ENCODE measurements around the gene PI4KA. TPM values are rescaled to one million over a fixed set of nuclear protein-coding genes. Genes with fewer than 3 reads are reported as not detected.
A peak's percentile ranks its signal among the peaks of the same experiment; 100 is the strongest.
"Not testable (repeated sequence)": the region's sequence is repeated elsewhere in the genome, so short reads cannot be mapped to it uniquely, and the experiment has no call there.

PI4KA gene
- 41.6 TPM for total RNA-seq

GRCh38 chr22:20858615-20859416, at the start of gene PI4KA, which contains the start of gene SNAP29:
Gene PI4KA, minus strand, starts transcription at chr22:20858811. Its CDS starts 86 bp downstream, at chr22:20858725.
Gene SNAP29, plus strand, starts transcription at chr22:20859007. Its CDS starts 104 bp downstream, at chr22:20859111.
- peak; percentile 98 for DNase-seq

GRCh38 chr22:20906387-20906767, 47.8 kb upstream of the PI4KA start:
- no peak for DNase-seq

GRCh38 chr22:20905415-20906386, 47.1 kb upstream of the PI4KA start:
- DNase-seq = no peak

GRCh38 chr22:20904980-20905355, 46.4 kb upstream of the PI4KA start:
- no peak for DNase-seq

- DNase-seq = no peak
Measured at GRCh38 chr22:20904008-20904979, 45.7 kb upstream of the PI4KA start.

- DNase-seq = no peak
Measured at GRCh38 chr22:20903093-20903492, 44.5 kb upstream of the PI4KA start.

GRCh38 chr22:20901093-20902033, 42.8 kb upstream of the PI4KA start:
- not testable (repeated sequence) for DNase-seq

GRCh38 chr22:20899827-20900423, 41.3 kb upstream of the PI4KA start:
- no peak for DNase-seq

GRCh38 chr22:20897737-20898136, 39.1 kb upstream of the PI4KA start:
- DNase-seq = not testable (repeated sequence)

- DNase-seq = no peak
Measured at GRCh38 chr22:20890975-20891374, 32.4 kb upstream of the PI4KA start.

- DNase-seq = no peak
Measured at GRCh38 chr22:20889904-20890540, 31.4 kb upstream of the PI4KA start.

GRCh38 chr22:20889025-20889704, 30.6 kb upstream of the PI4KA start:
- no peak for DNase-seq

GRCh38 chr22:20887375-20887774, 28.8 kb upstream of the PI4KA start:
- no peak for DNase-seq

GRCh38 chr22:20885557-20886323, 27.1 kb upstream of the PI4KA start:
- peak; percentile 50 for DNase-seq

GRCh38 chr22:20885017-20885556, 26.5 kb upstream of the PI4KA start:
- no peak for DNase-seq

- no peak for DNase-seq
Measured at GRCh38 chr22:20884454-20884853, 25.8 kb upstream of the PI4KA start.

GRCh38 chr22:20882855-20883254, 24.2 kb upstream of the PI4KA start:
- DNase-seq = no peak
